Left lung (tissue), 10 donors: ENCODE data around the gene MGRN1. TPM values are rescaled to one million over a fixed set of nuclear protein-coding genes. Genes with fewer than 3 reads are reported as not detected.
A peak's percentile ranks its signal among the peaks of the same experiment; 100 is the strongest.

Source experiments
- ATAC-seq: fragments of 200-7000 bp; cut with Tn5 transposase; one replicate; pipeline ENCODE4 v1.9.1; 2020; ENCODE audit warnings: moderate library complexity
- DNase-seq, 4 donors: peaks; one replicate each; pipeline ENCODE4 v3.0.0-alpha.2; 2013 to 2020
- H3K27ac ChIP-seq, 2 donors: fragments of 200-600 bp; sonication (generic) in 1 of 2; one replicate each; pipeline versions ENCODE4 v1.5.0 to v1.8.0; 2020 to 2021
- H3K27me3 ChIP-seq, 2 donors: fragments of 200-600 bp; sonication (generic) in 1 of 2; one replicate each; pipeline versions ENCODE4 v1.5.0 to v1.8.0; 2020 to 2021
- H3K36me3 ChIP-seq, 2 donors: fragments of 200-600 bp; sonication (generic) in 1 of 2; one replicate each; pipeline versions ENCODE4 v1.5.0 to v1.8.0; 2020 to 2021
- H3K4me1 ChIP-seq, 2 donors: fragments of 200-600 bp; one replicate each; pipeline ENCODE4 v1.8.0; 2021
- H3K4me3 ChIP-seq, 2 donors: fragments of 200-600 bp; sonication (generic) in 1 of 2; one replicate each; pipeline versions ENCODE4 v1.5.0 to v1.8.0; 2020 to 2021; ENCODE audit warnings: mild to moderate bottlenecking in 1 of 2
- H3K9me3 ChIP-seq, 2 donors: fragments of 200-600 bp; sonication (generic) in 1 of 2; one replicate each; pipeline versions ENCODE4 v1.5.0 to v1.8.0; 2020 to 2021
- intact Hi-C, 2 donors: fragments of 100-400 bp; cut with DNase I; formaldehyde crosslinking; loops; one replicate each; pipeline versions ENCODE4 v1.11.2 to v1.14.2; 2022
- polyA plus RNA-seq, 6 donors: library from polyadenylated mRNA; unstranded; fragments of 120-200 nt; gene quantifications; one replicate each; pipeline ENCODE4 v1.2.1, GENCODE V29; 2013; ENCODE audit not compliant: insufficient read length in 6 of 6
- total RNA-seq, 2 donors: library from RNA; stranded (reverse); fragmentation: NEBNext Ultra II Directional; extraction: Animal tissue kit (Norgen Biotek cat#: 25700); gene quantifications; one replicate each; pipeline ENCODE4 v1.2.1, GENCODE V29; 2021
- TF ChIP-seq, protein P1 (sequence below), 2 donors: fragments of 200-600 bp; sonication (generic) in 1 of 2; IDR thresholded peaks; one replicate each; pipeline versions ENCODE4 v1.5.0 to v1.8.0; 2021; ENCODE audit warnings: antibody characterized with exemption in 2 of 2
- donor health status: DM: no; HTN: yes; CAD: no.
- donor health status: DM: no; HTN: no; CAD: no.

The MGRN1 gene
- total and polyA plus RNA-seq, 8 donors, result 56.9 to 98.1 (median 69.4) TPM

DNA sequence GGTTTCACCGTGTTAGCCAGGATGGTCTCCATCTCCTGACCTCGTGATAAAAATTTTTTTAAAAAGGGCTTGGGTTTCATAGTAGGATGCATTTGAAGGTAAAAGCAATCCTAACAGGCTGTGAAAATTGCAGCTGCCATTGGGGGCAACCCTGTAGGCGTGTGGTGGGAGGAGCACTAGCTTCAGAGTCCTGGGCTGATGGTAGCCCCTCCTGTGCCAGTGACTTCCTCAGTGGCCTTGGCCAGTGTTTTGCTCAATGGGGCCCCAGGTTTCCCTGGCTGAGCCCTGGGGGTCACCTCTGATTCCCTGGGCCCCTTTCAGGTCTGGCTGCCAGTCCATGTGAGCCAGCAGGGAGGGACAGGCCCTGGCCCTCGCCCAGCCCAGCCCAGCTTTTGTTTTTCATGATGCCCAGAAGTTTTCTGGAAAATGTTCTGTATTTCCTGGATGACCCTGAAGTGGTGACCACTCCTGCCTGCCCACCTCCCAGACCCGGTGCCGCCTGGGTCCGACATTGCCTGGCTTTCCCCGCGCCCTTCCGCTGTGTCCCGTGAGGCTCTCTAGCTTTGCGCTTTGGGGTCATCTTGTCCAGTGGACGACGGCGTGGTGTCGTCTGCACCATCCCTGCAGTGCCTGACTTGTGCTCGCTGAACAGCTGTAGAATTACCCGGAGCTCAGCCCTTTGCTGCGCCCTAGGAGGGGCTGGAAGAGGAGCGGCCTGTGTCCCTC, 9.4 kb downstream of the MGRN1 start:
- Histone ChIP-seq H3K4me1 (peaks cover 0 to 24% of the 10 kb centered on the region in 2 donors), H3K27me3 (no peaks in the 10 kb centered on the region), H3K4me3 (no peak overlapping the region), H3K9me3 (no peaks in the 10 kb centered on the region), H3K36me3 (peaks cover 0 to 21% of the 10 kb centered on the region in 2 donors), H3K27ac (no peak overlapping the region)
- intact Hi-C loops, result no loop called here
- ATAC-seq (no peak), DNase-seq (no peak)
- TF ChIP-seq, protein P1, sequence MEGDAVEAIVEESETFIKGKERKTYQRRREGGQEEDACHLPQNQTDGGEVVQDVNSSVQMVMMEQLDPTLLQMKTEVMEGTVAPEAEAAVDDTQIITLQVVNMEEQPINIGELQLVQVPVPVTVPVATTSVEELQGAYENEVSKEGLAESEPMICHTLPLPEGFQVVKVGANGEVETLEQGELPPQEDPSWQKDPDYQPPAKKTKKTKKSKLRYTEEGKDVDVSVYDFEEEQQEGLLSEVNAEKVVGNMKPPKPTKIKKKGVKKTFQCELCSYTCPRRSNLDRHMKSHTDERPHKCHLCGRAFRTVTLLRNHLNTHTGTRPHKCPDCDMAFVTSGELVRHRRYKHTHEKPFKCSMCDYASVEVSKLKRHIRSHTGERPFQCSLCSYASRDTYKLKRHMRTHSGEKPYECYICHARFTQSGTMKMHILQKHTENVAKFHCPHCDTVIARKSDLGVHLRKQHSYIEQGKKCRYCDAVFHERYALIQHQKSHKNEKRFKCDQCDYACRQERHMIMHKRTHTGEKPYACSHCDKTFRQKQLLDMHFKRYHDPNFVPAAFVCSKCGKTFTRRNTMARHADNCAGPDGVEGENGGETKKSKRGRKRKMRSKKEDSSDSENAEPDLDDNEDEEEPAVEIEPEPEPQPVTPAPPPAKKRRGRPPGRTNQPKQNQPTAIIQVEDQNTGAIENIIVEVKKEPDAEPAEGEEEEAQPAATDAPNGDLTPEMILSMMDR (IDR thresholded peaks at IDR 0.05), result no peak

DNA sequence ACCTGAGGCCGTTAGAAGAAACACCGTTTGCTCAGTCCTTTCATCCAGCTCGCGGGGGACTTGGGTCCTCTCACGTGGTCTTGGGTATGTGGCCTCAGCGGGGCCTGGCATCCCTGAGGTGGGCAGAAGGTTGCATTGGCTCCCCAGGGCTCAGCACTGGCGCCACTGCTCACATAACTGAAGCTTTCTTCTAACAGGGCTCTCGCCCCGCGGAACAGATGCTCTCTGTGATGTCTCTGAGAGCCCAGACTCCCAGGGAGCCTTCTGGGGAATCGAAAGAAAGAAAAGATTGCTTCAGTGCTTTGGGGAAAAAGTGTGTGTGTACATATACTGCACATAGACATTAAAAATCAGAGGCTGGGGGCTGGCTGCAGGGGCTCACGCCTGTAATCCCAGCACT, 10.1 kb downstream of the MGRN1 start:
- H3K4me3 ChIP-seq, result no peak overlapping the region
- peaks cover 0 to 29% of the 10 kb centered on the region in 2 donors for H3K4me1 ChIP-seq
- TF ChIP-seq, protein P1 (IDR thresholded peaks at IDR 0.05), result no peak
- no peak for DNase-seq
- H3K27ac ChIP-seq, result no peak overlapping the region
- intact Hi-C loops, result no loop called here
- H3K36me3 ChIP-seq, result peaks cover 0 to 21% of the 10 kb centered on the region in 2 donors
- no peaks in the 10 kb centered on the region for H3K27me3 ChIP-seq
- no peaks in the 10 kb centered on the region for H3K9me3 ChIP-seq
- no peak for ATAC-seq

DNA sequence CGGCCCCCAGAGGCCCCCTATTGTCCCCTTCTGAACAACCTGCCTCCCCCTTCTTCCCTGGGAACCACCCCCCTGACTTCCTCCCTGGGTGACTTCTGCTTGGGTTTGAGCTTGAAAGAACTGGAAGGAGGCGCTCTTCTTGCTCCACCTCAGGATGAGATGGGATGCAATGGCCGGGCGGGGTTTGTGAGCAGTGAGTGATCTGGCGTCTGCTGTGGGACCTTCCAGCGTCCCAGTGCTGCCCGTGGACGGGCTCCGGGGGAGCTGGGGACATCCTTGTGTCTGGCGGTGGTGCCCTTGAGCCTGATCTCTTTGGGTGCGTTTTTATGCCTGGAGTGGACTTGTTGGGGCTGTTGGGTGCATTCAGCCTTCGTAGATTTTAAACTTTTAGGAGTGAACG, 11.6 kb downstream of the MGRN1 start:
- no peak overlapping the region for H3K27ac ChIP-seq

DNA sequence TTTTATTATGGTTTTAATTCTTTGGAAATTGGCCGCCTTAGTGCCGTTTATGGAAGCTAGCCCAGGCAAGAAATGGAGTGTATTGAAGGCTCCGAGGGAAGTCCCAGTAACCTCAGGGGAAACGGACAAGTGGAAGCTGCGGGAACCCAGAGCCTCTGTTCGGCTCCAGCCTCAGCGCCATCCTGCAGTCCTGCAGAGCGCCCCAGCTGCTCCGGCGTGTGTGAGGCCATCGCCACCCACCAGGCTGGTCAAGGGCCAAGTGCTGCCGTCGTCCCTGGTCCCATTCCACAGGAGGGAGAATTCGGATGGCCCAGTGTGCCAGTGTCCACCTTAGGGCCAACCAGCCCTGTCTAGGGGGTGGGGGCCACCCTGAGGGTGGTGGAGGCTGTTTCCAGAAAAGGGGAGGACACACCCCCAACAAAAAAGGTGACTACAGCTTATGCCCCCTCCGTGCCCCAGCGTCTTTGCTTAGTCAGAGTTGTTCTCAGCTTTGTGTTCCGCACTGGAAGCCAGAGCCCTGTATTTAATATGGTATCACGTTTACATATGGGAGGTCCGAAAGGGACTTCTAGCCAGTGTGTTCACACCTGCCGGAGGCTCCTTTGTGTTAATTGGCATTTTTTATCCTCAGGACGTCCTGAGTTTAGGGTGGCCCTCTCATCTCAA, 13.0 kb downstream of the MGRN1 start:
- Histone ChIP-seq H3K36me3 (peaks cover 0 to 24% of the 10 kb centered on the region in 2 donors), H3K27me3 (no peaks in the 10 kb centered on the region), H3K27ac (no peak overlapping the region), H3K4me3 (no peak overlapping the region), H3K4me1 (peaks cover 12 to 43% of the 10 kb centered on the region in 2 donors), H3K9me3 (no peaks in the 10 kb centered on the region)
- TF ChIP-seq, protein P1 (IDR thresholded peaks at IDR 0.05), result no peak
- no peak for ATAC-seq
- no peak for DNase-seq
- intact Hi-C loops, result no loop called here

More for the DNA sequence above, 11.6 kb downstream of the MGRN1 start:
- peaks cover 11 to 34% of the 10 kb centered on the region in 2 donors for H3K4me1 ChIP-seq
- H3K27me3 ChIP-seq, result no peaks in the 10 kb centered on the region
- DNase-seq (no peak), ATAC-seq (no peak)
- TF ChIP-seq, protein P1 (IDR thresholded peaks at IDR 0.05), result no peak
- peaks cover 0 to 24% of the 10 kb centered on the region in 2 donors for H3K36me3 ChIP-seq
- no peaks in the 10 kb centered on the region for H3K9me3 ChIP-seq
- intact Hi-C loops, result no loop called here
- no peak overlapping the region for H3K4me3 ChIP-seq

DNA sequence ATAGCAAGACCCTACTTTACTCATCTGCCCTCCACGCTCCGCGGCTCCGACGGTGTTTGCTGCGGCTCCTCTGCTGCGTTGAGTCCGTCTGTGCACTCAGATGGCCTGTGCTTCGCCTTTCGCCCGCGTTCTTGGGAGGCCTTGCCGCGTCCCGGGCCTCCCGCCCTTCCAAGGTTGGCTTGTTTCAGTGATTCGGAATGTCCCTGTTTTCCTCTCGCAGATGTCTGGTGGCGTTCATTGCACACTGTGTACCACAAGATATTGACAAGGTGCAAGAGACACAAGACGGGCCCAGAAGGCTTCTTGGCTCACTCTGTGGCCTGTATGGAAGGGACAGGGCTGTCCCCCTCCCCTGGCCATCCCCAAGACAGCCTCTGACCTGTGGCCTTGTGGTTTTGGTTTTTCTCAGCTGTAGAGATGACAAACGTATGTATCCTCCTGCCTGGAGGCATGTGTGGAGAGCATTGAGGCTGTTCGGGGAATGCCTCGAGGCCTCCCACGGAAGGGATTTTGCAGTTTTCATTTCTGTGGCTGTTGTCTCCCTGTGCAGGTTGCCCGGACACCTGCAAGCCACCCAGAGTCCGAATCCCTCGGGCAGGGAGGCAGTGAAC, 15.4 kb downstream of the MGRN1 start:
- Histone ChIP-seq H3K4me1 (peaks cover 12 to 39% of the 10 kb centered on the region in 2 donors), H3K9me3 (no peaks in the 10 kb centered on the region), H3K36me3 (peaks cover 0 to 16% of the 10 kb centered on the region in 2 donors), H3K4me3 (no peak overlapping the region), H3K27ac (peak overlapping the region; percentile 10 to 30), H3K27me3 (no peaks in the 10 kb centered on the region)
- no peak for DNase-seq
- intact Hi-C loops, result no loop called here
- ATAC-seq, result no peak
- TF ChIP-seq, protein P1 (IDR thresholded peaks at IDR 0.05), result no peak
